Ovary (tissue), 3 donors: Measurements from ENCODE around the gene WDR1.

Experiments
- EP300 ChIP-seq: sonication (generic); formaldehyde crosslinking; IDR thresholded peaks from one replicate; pipeline ENCODE4 v1.6.1; 2017; ENCODE audit warnings: antibody characterized with exemption
- POLR2A ChIP-seq: fragments of 450-650 bp; IDR thresholded peaks from one replicate; pipeline ENCODE4 v1.6.1; 2017; ENCODE audit warnings: antibody characterized with exemption, mild to moderate bottlenecking, moderate library complexity
- TF ChIP-seq, protein P1 (sequence below), 3 donors: fragments of 450-650 bp in 2 of 3; fragments of 200-600 bp in 1 of 3; IDR thresholded peaks; one replicate each; pipeline versions ENCODE4 v1.5.1 to v1.8.0; 2016 to 2022; ENCODE audit warnings: antibody characterized with exemption in 3 of 3, mild to moderate bottlenecking in 1 of 3
- donor health status: DM: no; HTN: no; CAD: no.

GRCh38 chr4:10047967-10048366 lies 68.6 kb downstream of the WDR1 start:
- TF ChIP-seq, protein P1, sequence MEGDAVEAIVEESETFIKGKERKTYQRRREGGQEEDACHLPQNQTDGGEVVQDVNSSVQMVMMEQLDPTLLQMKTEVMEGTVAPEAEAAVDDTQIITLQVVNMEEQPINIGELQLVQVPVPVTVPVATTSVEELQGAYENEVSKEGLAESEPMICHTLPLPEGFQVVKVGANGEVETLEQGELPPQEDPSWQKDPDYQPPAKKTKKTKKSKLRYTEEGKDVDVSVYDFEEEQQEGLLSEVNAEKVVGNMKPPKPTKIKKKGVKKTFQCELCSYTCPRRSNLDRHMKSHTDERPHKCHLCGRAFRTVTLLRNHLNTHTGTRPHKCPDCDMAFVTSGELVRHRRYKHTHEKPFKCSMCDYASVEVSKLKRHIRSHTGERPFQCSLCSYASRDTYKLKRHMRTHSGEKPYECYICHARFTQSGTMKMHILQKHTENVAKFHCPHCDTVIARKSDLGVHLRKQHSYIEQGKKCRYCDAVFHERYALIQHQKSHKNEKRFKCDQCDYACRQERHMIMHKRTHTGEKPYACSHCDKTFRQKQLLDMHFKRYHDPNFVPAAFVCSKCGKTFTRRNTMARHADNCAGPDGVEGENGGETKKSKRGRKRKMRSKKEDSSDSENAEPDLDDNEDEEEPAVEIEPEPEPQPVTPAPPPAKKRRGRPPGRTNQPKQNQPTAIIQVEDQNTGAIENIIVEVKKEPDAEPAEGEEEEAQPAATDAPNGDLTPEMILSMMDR (IDR thresholded peaks at IDR 0.05), result no peak
- TF ChIP-seq EP300 (no peak), POLR2A (no peak)
